ENCODE measurements around the gene C11orf97.

C11orf97 gene

DNA sequence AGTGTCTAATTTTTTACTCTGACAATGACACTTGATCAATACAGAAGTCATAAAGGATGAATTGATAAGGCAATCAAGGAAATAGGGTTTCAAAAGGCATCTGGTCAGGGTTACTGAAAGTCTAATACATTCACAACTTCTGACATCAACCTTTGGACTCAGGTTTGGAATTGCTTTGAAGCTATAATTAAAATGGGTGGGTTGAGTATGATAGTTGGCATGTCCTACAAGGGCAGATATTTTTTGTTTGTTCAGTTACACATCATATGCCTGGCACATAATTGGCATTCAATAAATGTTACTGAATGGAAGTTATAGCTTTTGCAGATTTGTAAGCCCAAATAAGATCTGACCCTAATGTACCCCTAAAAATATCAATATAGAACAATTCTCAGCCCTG lies 24.1 kb downstream of the C11orf97 start:
- Histone ChIP-seq H3K4me1 (ENCODE audit: low read length) (no peaks in the 10 kb centered on the region), H3F3A (ENCODE audit: insufficient read depth, low read length) (no peaks in the 10 kb centered on the region), H3K79me2 (ENCODE audit: low read length) (no peaks in the 10 kb centered on the region), H3K9me2 (replicated peaks; ENCODE audit: insufficient read depth, low read length) (no peaks in the 10 kb centered on the region), H3K27ac (ENCODE audit: low read length) (no peak overlapping the region), H3K4me3 (ENCODE audit: low read length) (no peak overlapping the region), H2AFZ (ENCODE audit: low read length) (no peak overlapping the region), H3K9ac (ENCODE audit: low read length) (no peak overlapping the region), H4K20me1 (ENCODE audit: insufficient read depth, low read length) (no peaks in the 10 kb centered on the region), H3K36me3 (replicated peaks; ENCODE audit: insufficient read depth, low read length) (no peaks in the 10 kb centered on the region), H3K4me2 (ENCODE audit: low read depth, low read length) (no peak overlapping the region), H3K9me3 (replicated peaks; ENCODE audit: insufficient read depth, low read length) (no peaks in the 10 kb centered on the region), H3K27me3 (replicated peaks; ENCODE audit: insufficient read depth, low read length) (no peaks in the 10 kb centered on the region)
- DNase-seq = no peak
- TF ChIP-seq CTCF (IDR thresholded peaks at IDR 0.05; ENCODE audit: low read length) (no peak), EZH2 (optimal IDR thresholded peaks at IDR 0.05; ENCODE audit: low read depth, low read length) (no peak), EZH2phosphoT487 (IDR thresholded peaks at IDR 0.05; ENCODE audit: low read length) (no peak)

DNA sequence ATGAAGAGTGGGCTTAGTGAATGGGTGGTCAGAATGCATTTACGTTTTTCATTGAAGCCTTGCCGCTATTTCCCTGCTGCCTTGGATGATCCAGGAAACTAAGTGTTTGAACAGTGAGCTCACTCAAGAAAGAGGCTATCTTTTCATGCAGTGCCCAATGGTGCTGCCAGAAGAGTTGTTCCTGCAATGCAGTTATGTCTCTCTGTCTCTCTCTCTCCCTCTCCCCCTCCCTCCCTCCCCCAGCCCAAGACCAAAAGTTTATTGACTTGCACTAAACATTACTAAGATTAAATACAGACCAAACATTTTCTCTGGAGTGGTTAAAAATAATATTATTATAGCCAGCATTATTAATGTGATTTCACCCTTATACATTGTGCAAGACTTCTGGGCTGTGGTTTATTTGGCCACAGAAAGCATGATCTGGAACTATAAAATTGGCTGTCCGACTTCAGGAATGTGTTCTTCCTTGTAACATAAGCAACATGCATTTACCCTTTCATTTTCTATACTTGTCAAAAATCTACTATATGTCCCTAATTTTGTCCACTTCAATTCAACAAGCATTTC lies 24.9 kb downstream of the C11orf97 start:
- TF ChIP-seq EZH2 (optimal IDR thresholded peaks at IDR 0.05; ENCODE audit: low read depth, low read length) (no peak), EZH2phosphoT487 (IDR thresholded peaks at IDR 0.05; ENCODE audit: low read length) (no peak), CTCF (IDR thresholded peaks at IDR 0.05; ENCODE audit: low read length) (no peak)
- no peak overlapping the region for H3K9ac ChIP-seq (ENCODE audit: low read length)
- no peak for DNase-seq
- no peak overlapping the region for H2AFZ ChIP-seq (ENCODE audit: low read length)
- H3K79me2 ChIP-seq (ENCODE audit: low read length) = no peaks in the 10 kb centered on the region
- H3K4me1 ChIP-seq (ENCODE audit: low read length) = no peaks in the 10 kb centered on the region
- no peaks in the 10 kb centered on the region for H3K9me2 ChIP-seq (replicated peaks; ENCODE audit: insufficient read depth, low read length)
- H3K4me3 ChIP-seq (ENCODE audit: low read length) = no peak overlapping the region
- no peak overlapping the region for H3K4me2 ChIP-seq (ENCODE audit: low read depth, low read length)
- no peaks in the 10 kb centered on the region for H3K27me3 ChIP-seq (replicated peaks; ENCODE audit: insufficient read depth, low read length)
- H4K20me1 ChIP-seq (ENCODE audit: insufficient read depth, low read length) = no peaks in the 10 kb centered on the region
- H3K9me3 ChIP-seq (replicated peaks; ENCODE audit: insufficient read depth, low read length) = no peaks in the 10 kb centered on the region
- no peaks in the 10 kb centered on the region for H3F3A ChIP-seq (ENCODE audit: insufficient read depth, low read length)
- no peaks in the 10 kb centered on the region for H3K36me3 ChIP-seq (replicated peaks; ENCODE audit: insufficient read depth, low read length)
- no peak overlapping the region for H3K27ac ChIP-seq (ENCODE audit: low read length)

DNA sequence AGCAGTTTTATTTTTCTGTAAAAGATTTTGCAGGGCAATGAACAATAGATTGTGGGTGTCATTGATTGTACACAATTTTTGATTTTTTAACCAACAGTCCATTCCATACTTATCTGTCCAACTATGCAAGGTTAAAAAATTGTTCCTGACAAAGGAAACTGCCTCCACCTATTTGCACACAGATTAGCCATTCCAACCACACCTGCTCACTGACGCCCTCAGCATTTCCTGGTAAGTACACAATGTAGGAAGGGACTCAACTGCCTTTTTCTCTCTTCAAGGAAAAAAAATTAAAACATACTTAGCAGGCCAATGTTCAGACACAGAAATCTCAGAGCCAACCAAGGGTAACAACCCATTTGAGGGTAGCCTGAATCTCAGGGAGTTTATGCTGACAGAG lies 27.2 kb downstream of the C11orf97 start:
- TF ChIP-seq EZH2phosphoT487 (IDR thresholded peaks at IDR 0.05; ENCODE audit: low read length) (no peak), EZH2 (optimal IDR thresholded peaks at IDR 0.05; ENCODE audit: low read depth, low read length) (no peak), CTCF (IDR thresholded peaks at IDR 0.05; ENCODE audit: low read length) (no peak)
- Histone ChIP-seq H3K27me3 (replicated peaks; ENCODE audit: insufficient read depth, low read length) (no peaks in the 10 kb centered on the region), H3K36me3 (replicated peaks; ENCODE audit: insufficient read depth, low read length) (no peaks in the 10 kb centered on the region), H3K4me1 (ENCODE audit: low read length) (0 out of 2 replicates have a peak, but pooled peaks cover 4% of the 10 kb centered on the region), H3K4me3 (ENCODE audit: low read length) (no peak overlapping the region), H4K20me1 (ENCODE audit: insufficient read depth, low read length) (no peaks in the 10 kb centered on the region), H3K9me2 (replicated peaks; ENCODE audit: insufficient read depth, low read length) (no peaks in the 10 kb centered on the region), H3K79me2 (ENCODE audit: low read length) (no peaks in the 10 kb centered on the region), H3K9ac (ENCODE audit: low read length) (no peak overlapping the region), H3K9me3 (replicated peaks; ENCODE audit: insufficient read depth, low read length) (no peaks in the 10 kb centered on the region), H2AFZ (ENCODE audit: low read length) (no peak overlapping the region), H3F3A (ENCODE audit: insufficient read depth, low read length) (peaks cover 10% of the 10 kb centered on the region), H3K27ac (ENCODE audit: low read length) (no peak overlapping the region), H3K4me2 (ENCODE audit: low read depth, low read length) (no peak overlapping the region)
- DNase-seq = no peak

Measured in MM.1S (cell line).